Heart right ventricle (tissue), 16 donors: ENCODE measurements around the gene SNCG. TPM values are rescaled to one million over a fixed set of nuclear protein-coding genes. Genes with fewer than 3 reads are reported as not detected.
"Not testable (repeated sequence)": the region's sequence is repeated elsewhere in the genome, so short reads cannot be mapped to it uniquely, and the experiment has no call there.

Experiments used
- ATAC-seq, 8 donors: fragments of 200-7000 bp; cut with Tn5 transposase; one replicate each; pipeline ENCODE4 v1.9.1; 2020; ENCODE audit warnings: mild to moderate bottlenecking in 8 of 8, moderate library complexity in 8 of 8, moderate number of reproducible peaks in 1 of 8
- DNase-seq, 2 donors: peaks; one replicate each; pipeline ENCODE4 v3.0.0-alpha.2; 2020
- H3K27ac ChIP-seq, 10 donors: fragments of 200-600 bp; sonication (generic) in 2 of 10; one replicate each; pipeline versions ENCODE4 v1.5.0 to v1.8.0; 2020 to 2022; ENCODE audit warnings: mild to moderate bottlenecking in 3 of 10
- H3K27me3 ChIP-seq, 7 donors: fragments of 200-600 bp; one replicate each; pipeline ENCODE4 v1.8.0; 2021 to 2022; ENCODE audit warnings: mild to moderate bottlenecking in 2 of 7
- H3K36me3 ChIP-seq, 9 donors: fragments of 200-600 bp; sonication (generic) in 1 of 9; one replicate each; pipeline versions ENCODE4 v1.5.0 to v1.8.0; 2020 to 2022; ENCODE audit warnings: mild to moderate bottlenecking in 2 of 9
- H3K4me1 ChIP-seq, 9 donors: fragments of 200-600 bp; sonication (generic) in 1 of 9; one replicate each; pipeline versions ENCODE4 v1.5.0 to v1.8.0; 2020 to 2022; ENCODE audit warnings: mild to moderate bottlenecking in 4 of 9
- H3K4me3 ChIP-seq, 10 donors: fragments of 200-600 bp; sonication (generic) in 2 of 10; one replicate each; pipeline versions ENCODE4 v1.5.0 to v1.8.0; 2020 to 2022; ENCODE audit warnings: mild to moderate bottlenecking in 7 of 10, moderate library complexity in 2 of 10
- H3K9me3 ChIP-seq, 11 donors: fragments of 200-600 bp in 10 of 11; sonication (generic) in 2 of 11; one replicate each; pipeline versions ENCODE4 v1.5.0 to v1.8.0; 2013 to 2022; ENCODE audit warnings: mild to moderate bottlenecking in 2 of 11, control low read depth in 1 of 11, moderate library complexity in 1 of 11
- WGBS, 2 donors: extraction: QIAGEN DNeasy Blood & Tissue Kit; methylation state at CpG; one replicate each; pipeline ENCODE4 v1.1.7; 2013; ENCODE audit warnings: inconsistent platforms in 1 of 2; 5-methylcytosine and 5-hydroxymethylcytosine counted together
- intact Hi-C, 10 donors: fragments of 100-400 bp; cut with DNase I; formaldehyde crosslinking; loops; one replicate each; pipeline versions ENCODE4 v1.11.1 to v1.14.2; 2022
- polyA plus RNA-seq, 2 donors: library from polyadenylated mRNA; stranded (reverse); fragments of 200-250 nt; gene quantifications; one replicate each; pipeline ENCODE4 v1.2.3, GENCODE V29; 2013
- total RNA-seq, 10 donors: library from RNA; stranded (reverse); fragmentation: NEBNext Ultra II Directional in 3 of 10; extraction: Animal tissue kit (Norgen Biotek cat#: 25700) in 3 of 10; gene quantifications; one replicate each; pipeline versions ENCODE4 v1.2.1 to v1.2.4, GENCODE V29; 2021 to 2023
- TF ChIP-seq, protein P1 (sequence below), 9 donors: fragments of 200-600 bp; sonication (generic) in 2 of 9; IDR thresholded peaks; one replicate each; pipeline versions ENCODE4 v1.5.0 to v1.8.0; 2021 to 2022; ENCODE audit warnings: antibody characterized with exemption in 9 of 9, mild to moderate bottlenecking in 5 of 9, moderate library complexity in 1 of 9
- donor health status: Arrhythmogenic right ventricular cardiomyopathy.
- donor health status: ischemic (EF 13 %, LVEDD 7.1; RV severe dilation, severe dysfunction).
- donor health status: healthy with polysubstance abuse.
- donor health status: DM: no; HTN: yes; CAD: no.
- donor health status: DM: no; HTN: no; CAD: no.
- donor health status: ischemic (EF 25% LVEDD 6.9; RV normal size, moderate dysfunction).
- donor health status: ischemic (EF 25% LVEDD 5.7; RV mildly dilated, moderate dysfunction).
- donor health status: healthy.
- donor health status: DM: yes; HTN: yes; CAD: no.
- donor health status: Ischemic cardiomyopathy.
- donor health status: ischemic (EF 35%, LVEDD 5.7; RV mildly dilated, moderate dysfunction).
- donor health status: nonischemic (EF 11% LVEDD 7.7; RV severe dilation, severe dysfunction).
- donor health status: DM: yes; HTN: yes; CAD: no.
- donor health status: PGD.
- donor health status: ischemic (EF 29% LVEDD 5.4; RV normal size, mild dysfunction).
- donor health status: nonischemic (EF 23%, LVEDD 6.1; RV moderate dilation, normal function).

The SNCG gene
- total and polyA plus RNA-seq, 12 donors = 9.4 to 68.0 (median 14.4) TPM

DNA sequence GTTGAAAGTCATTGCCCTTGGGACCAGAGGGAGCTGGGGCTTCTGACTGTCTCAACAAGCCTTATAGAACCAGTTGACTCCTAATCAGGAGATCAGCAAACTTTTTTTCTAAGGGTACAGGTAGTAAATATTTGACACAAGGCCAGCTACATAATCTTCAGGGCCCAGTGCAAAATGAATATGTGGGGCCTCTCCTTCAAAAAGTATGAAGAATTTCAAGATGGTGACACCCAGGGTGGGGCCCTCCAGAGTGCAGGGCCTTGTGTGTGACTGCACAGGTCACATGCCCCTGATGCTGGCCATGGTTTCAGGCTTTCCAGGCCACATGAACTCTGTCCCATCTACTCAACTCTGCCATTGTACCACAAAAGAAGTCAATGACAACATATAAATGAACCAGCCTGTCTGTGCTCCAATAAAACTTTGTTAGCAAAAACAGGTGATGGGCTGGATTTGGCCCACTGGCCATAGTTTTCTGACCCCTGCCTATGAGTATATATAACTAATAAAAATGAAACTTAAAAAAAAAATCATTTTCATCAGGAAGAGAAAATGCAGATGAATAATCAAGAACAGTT lies 7.1 kb upstream of the SNCG start:
- intact Hi-C loops = no loop called here
- Histone ChIP-seq H3K36me3 (peaks cover 0 to 19% (median 0%) of the 10 kb centered on the region in 9 donors), H3K4me3 (no peak overlapping the region), H3K27ac (peak overlapping the region in 2 of 10 donors; percentile 32 to 93), H3K27me3 (no peaks in the 10 kb centered on the region), H3K4me1 (peaks cover 5 to 97% (median 49%) of the 10 kb centered on the region in 9 donors), H3K9me3 (peaks cover 0 to 15% (median 0%) of the 10 kb centered on the region in 11 donors)
- TF ChIP-seq, protein P1, sequence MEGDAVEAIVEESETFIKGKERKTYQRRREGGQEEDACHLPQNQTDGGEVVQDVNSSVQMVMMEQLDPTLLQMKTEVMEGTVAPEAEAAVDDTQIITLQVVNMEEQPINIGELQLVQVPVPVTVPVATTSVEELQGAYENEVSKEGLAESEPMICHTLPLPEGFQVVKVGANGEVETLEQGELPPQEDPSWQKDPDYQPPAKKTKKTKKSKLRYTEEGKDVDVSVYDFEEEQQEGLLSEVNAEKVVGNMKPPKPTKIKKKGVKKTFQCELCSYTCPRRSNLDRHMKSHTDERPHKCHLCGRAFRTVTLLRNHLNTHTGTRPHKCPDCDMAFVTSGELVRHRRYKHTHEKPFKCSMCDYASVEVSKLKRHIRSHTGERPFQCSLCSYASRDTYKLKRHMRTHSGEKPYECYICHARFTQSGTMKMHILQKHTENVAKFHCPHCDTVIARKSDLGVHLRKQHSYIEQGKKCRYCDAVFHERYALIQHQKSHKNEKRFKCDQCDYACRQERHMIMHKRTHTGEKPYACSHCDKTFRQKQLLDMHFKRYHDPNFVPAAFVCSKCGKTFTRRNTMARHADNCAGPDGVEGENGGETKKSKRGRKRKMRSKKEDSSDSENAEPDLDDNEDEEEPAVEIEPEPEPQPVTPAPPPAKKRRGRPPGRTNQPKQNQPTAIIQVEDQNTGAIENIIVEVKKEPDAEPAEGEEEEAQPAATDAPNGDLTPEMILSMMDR (IDR thresholded peaks at IDR 0.05) = no peak
- ATAC-seq = no peak
- DNase-seq = no peak

GRCh38 chr10:86952106-86952505 lies 6.3 kb upstream of the SNCG start:
- H3K9me3 ChIP-seq = peaks cover 0 to 15% (median 0%) of the 10 kb centered on the region in 11 donors
- H3K4me3 ChIP-seq = no peak overlapping the region

DNA sequence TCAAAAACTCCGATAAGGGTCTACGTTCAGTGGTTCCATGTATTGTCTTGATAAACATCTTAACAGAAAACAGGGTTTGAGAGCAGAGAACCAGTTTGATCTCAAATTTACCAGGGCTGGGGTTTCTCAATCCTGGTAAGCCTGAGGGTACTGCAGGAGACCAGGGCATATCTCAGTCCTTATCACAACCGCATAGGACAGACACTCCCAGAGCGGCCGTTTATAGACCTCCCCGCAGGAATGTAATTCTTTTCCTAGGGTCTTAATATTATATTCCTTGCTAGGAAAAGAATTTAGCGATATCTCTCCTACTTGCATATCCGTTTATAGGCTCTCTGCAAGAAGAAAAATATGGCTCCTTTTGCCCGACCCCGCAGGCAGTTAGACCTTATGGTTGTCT lies 5.7 kb upstream of the SNCG start:
- H3K27me3 ChIP-seq = not testable (repeated sequence)
- 93 to 96% methylated on average over 10 of the region's 10 CpGs for WGBS, 2 donors

More at GRCh38 chr10:86952106-86952505, 6.3 kb upstream of the SNCG start:
- Histone ChIP-seq H3K36me3 (peaks cover 0 to 12% (median 0%) of the 10 kb centered on the region in 9 donors), H3K27me3 (no peaks in the 10 kb centered on the region), H3K4me1 (peaks cover 5 to 88% (median 47%) of the 10 kb centered on the region in 9 donors), H3K27ac (peak overlapping the region in 3 of 10 donors; percentile 32 to 97 (median 93))
- DNase-seq (no peak), ATAC-seq (no peak)
- intact Hi-C loops = no loop called here
- WGBS, 2 donors = 84 to 91% methylated on average over 7 of the region's 7 CpGs
- TF ChIP-seq, protein P1 (IDR thresholded peaks at IDR 0.05) = no peak

DNA sequence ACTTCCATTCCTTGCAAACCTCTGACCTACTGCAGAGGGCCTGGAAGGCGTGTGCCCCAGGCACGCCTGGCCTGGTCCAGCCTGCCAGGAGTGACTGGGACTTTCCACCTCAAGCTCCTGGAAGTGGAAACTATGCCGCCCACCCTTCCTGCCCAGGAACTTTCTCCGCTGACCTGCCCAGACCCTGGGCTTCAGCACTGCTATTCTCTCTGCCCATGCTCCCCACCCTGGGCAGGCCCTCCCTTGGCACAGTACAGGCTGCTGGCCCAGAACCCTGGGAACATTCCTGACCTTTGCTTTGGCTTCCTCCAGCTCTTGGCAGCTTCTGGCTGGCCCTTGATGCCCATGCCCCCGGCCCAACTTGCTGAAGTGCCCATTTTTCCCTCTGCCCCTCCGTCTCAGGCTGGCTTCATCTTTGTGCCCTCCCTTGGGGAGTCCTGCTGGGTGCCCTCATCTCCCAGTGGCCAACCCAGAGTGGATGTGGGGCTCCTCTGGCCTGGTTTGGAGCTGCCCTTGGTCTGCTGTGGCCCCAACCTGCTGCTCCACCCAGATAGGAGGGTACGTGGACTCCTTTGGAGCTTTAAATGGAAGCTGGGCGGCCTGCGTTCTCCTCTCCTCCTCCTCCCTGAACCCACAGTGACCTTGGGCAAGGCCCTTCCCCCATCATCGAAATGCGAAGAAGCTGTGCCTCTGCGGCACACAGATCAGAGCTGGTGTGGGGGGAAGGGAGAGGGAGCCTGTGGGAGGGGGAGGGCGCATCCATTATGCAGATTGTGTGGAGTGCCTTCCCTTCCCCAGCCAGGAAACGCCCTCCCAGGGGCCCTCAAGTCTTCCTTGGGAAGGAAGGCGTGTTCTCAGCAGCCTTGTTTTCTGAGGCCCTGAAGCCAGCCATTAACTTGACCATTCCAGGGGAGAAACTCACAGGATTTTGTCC lies 4.4 kb upstream of the SNCG start:
- peak; percentile 73 to 87 for DNase-seq
- peaks cover 15 to 89% (median 64%) of the 10 kb centered on the region in 9 donors for H3K4me1 ChIP-seq
- intact Hi-C loops = no loop called here

More for the DNA sequence above, 5.7 kb upstream of the SNCG start:
- DNase-seq, intact Hi-C loops, H3K36me3 ChIP-seq, ATAC-seq: not testable (repeated sequence)
- H3K4me3 ChIP-seq = peak overlapping the region in 1 of 10 donors; percentile 68
- peaks cover 6 to 87% (median 53%) of the 10 kb centered on the region in 9 donors for H3K4me1 ChIP-seq
- peak overlapping the region in 7 of 10 donors; percentile 88 to 97 (median 93) for H3K27ac ChIP-seq
- peaks cover 0 to 15% (median 0%) of the 10 kb centered on the region in 11 donors for H3K9me3 ChIP-seq

More for the DNA sequence above, 4.4 kb upstream of the SNCG start:
- peak overlapping the region; percentile 35 to 68 (median 58) for H3K4me3 ChIP-seq
- peak overlapping the region; percentile 85 to 97 (median 90) for H3K27ac ChIP-seq
- no peaks in the 10 kb centered on the region for H3K27me3 ChIP-seq
- ATAC-seq = peak; percentile 65 to 86 (median 76)
- peaks cover 0 to 15% (median 0%) of the 10 kb centered on the region in 11 donors for H3K9me3 ChIP-seq
- TF ChIP-seq, protein P1 (IDR thresholded peaks at IDR 0.05) = no peak
- 44 to 49% methylated on average over 15 of the region's 15 CpGs for WGBS, 2 donors
- H3K36me3 ChIP-seq = peaks cover 0 to 9% (median 0%) of the 10 kb centered on the region in 9 donors
